ENCODE measurements around the gene BAIAP3.
A peak's percentile ranks its signal among the peaks of the same experiment; 100 is the strongest.
"Not testable (repeated sequence)": the region's sequence is repeated elsewhere in the genome, so short reads cannot be mapped to it uniquely, and the experiment has no call there.

Gene BAIAP3

GRCh38 chr16:1333149-1333812, at the start of gene BAIAP3:
BAIAP3 (plus strand) TSS chr16:1333645; CDS start chr16:1338550, 4,905 bp downstream.
- peak; percentile 24 for DNase-seq

DNA sequence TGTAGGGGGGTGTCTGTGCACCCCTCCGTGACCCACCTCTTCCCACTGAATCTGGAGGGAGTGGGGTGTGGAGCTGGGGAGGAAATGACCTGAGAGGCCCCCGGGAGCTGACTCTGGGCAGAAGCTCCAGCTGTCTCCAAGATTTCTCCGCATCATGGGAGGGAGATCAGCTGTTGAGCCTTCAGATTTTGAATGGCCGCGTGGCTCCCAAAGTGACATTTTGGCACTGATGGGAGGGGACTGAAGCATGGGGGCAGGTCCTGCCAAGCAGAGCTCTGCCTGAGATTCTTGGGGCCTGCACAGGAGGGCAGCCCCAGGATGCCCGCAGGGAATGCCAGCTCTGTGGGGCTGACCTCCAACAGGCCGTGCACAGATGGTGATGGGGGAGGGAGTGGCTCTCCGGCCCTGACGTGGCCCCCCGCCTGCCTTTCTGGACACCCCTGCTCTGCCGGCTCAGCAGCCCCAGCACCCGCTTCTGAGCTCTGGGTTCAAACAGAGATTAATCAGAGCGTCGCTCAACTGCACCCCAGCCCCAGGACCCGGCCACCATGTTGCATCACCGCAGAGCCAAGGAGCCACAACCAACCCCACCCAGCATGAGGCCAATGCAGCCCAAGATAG, 49.3 kb upstream of the BAIAP3 start:
- no peak for DNase-seq

- no peak for DNase-seq
Observed at GRCh38 chr16:1285669-1286512, 47.6 kb upstream of the BAIAP3 start.

GRCh38 chr16:1286513-1287094, 46.8 kb upstream of the BAIAP3 start:
- no peak for DNase-seq

- DNase-seq, result no peak
Observed at GRCh38 chr16:1287982-1288670, 45.3 kb upstream of the BAIAP3 start.

- DNase-seq, result no peak
Observed at GRCh38 chr16:1288813-1289476, 44.5 kb upstream of the BAIAP3 start.

- no peak for DNase-seq
Observed at GRCh38 chr16:1289477-1289866, 44.0 kb upstream of the BAIAP3 start.

DNA sequence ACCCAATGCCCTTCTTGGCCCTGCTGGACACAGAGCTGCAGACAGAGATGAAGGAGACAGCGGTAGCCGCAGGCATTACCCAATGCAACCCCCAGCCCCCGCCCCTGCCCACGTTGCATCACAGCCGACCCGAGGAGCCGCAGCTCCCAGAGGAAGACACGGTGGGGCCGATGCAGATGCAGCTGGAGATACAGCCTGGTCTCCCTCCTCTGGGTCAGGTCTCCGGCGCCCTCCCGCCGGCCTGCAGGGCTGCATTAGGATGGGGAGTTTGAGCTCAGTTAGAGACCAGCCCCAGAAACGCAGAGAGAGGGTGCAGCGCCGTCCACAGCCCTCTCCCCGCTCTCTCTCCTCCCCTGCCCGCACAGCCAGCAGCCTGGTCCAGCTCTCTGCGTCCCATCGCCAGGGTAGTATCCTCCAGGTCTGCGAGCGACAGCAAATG, 43.4 kb upstream of the BAIAP3 start:
- no peak for DNase-seq

- no peak for DNase-seq
Observed at GRCh38 chr16:1290860-1291575, 42.4 kb upstream of the BAIAP3 start.

DNA sequence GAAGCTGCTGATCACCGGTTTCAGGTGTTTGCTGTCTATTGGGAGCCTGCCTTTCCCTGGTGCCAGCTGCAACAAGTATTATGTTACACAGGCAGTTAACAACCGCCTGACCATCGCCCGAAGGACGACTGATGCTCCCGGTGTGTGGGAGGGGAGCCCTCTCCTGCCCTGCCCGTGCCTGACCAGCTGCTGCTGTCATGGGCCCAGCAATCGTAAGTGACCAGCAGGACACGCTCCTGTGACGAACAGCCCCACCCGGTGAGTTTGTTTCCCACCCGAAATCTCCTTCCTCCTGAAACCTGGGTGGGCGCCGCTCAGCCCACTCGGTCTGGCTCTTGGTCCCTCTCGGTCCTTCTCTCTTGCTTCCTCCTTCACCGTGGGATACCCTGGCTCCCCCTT, 41.9 kb upstream of the BAIAP3 start:
- no peak for DNase-seq

DNA sequence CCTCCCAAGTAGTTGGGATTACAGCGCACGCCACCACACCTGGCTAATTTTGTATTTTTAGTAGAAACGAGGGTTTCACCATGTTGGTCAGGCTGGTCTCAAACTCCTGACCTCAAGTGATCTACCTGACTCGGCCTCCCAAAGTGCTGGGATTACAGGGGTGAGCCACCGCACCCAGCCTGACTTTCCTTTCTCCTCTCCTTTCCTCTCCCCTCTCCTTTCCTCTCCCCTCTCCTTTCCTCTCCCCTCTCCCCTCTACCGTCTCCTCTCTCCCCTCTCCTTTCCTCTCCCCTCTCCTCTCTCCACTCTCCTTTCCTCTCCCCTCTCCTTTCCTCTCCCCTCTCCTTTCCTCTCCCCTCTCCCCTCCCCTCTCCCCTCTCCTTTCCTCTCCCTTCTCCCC, 41.2 kb upstream of the BAIAP3 start:
- DNase-seq, result not testable (repeated sequence)

GRCh38 chr16:1292808-1293207, 40.6 kb upstream of the BAIAP3 start:
- not testable (repeated sequence) for DNase-seq

DNA sequence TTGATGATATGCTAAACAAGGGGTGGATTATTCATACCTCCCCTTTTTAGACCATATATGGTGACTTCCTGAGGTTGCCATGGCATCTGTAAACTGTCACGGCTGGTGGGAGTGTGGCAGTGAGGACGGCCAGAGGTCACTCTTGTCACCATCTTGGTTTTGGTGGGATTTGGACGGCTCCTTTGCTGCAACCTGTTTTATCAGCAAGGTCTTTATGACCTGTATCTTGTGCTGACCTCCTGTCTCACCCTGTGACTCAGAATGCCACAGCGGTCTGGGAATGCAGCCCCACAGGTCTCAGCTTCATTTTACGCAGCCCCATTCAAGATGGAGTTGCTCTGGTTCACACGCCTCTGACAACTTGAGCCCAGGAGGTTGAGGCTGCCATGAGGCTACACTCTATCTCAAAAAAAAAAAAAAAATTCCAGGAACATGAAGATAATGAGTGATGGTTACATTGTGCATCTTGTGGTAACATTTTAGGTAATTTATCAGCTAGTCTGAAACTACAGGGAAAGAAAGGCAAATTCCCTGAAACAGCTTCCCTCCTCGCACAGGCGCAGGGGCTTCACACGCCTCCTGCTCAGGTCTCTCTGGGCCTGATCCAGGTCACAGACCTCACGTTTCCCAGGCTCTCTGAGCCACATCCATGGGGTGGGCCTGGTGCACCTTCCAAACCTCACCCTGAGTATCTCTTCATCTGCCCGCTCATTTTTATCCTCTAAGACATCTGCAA, 39.4 kb upstream of the BAIAP3 start:
- no peak for DNase-seq

DNA sequence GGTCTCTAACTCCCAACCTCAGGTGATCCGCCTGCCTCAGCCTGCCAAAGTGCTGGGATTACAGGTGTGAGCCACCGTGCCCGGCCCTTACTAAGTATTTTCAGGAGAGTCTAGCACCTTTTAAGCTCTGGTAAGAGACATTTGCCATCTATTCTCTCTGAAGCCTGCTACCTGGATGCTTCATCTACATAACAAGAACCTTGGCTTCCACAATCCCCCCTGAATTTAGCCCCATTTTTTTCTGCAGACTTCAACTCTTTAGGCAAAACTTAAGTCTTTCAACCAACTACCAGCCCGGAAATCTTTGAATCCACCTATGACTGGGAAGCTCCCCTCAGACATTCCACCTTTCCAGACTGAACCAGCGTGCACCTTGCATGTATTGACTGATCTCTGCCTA, 38.0 kb upstream of the BAIAP3 start:
- no peak for DNase-seq

DNA sequence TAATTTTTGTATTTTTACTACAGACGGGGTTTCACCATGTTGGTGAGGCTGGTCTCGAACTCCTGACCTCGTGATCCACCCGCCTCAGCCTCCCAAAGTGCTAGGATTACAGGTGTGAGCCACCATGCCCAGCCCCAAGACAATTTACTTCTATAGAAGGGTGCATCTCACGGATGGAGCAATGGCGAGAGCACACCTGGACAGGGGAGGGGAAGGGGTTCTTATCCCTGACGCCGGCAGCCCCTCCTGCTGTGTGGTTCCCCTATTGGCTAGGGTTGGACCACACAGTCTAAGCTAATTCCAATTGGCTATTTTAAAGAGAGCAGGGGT, 36.8 kb upstream of the BAIAP3 start:
- not testable (repeated sequence) for DNase-seq

GRCh38 chr16:1297018-1297696, 36.3 kb upstream of the BAIAP3 start:
- peak; percentile 31 for DNase-seq

GRCh38 chr16:1298406-1298805, 35.0 kb upstream of the BAIAP3 start:
- no peak for DNase-seq

DNA sequence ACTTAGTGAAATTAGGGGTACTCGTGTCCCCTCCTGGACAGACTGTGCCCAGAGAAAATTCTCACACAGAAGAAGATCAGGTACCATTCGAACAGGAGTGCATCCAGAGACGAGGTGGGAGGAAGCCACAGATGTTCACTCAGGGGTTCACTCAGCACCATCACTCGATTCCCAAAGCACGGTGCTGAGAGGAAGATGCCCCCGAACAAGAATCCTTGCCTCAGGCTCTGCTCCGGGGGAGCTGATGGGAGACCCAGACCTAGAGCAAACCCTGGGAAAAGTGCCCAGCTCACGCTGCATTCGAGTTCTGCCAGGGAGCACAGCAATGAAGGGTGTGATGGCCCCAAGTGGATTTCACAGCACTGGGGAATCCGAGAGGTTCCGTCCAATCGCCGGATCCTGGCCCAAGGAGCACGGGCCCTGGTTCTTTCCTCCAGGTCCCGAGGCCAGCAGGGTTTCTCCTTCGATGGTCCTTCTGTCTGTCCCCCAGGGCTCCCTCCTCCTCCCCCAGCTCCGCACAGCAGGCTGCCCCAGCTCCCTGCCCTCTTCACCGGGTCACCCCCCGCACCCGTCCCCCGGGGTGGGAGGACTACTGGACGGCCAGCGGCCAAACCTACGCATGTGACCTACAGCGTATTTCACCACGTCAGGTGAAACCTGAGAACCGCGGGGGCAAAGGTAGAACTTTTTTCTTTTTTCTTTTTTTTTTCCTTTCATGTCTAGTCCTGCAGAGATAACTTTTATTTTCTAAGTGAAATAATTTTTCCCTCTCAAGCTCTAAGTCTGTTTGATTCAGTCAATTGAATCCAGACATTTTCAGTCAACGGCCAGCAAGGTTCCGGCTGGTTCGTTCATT, 34.2 kb upstream of the BAIAP3 start:
- DNase-seq, result no peak

- DNase-seq, result no peak
Observed at GRCh38 chr16:1299868-1300203, 33.6 kb upstream of the BAIAP3 start.

Measured in fibroblast of skin of right biceps (primary cell).